Measurements from ENCODE around the gene C13orf42.

DNA sequence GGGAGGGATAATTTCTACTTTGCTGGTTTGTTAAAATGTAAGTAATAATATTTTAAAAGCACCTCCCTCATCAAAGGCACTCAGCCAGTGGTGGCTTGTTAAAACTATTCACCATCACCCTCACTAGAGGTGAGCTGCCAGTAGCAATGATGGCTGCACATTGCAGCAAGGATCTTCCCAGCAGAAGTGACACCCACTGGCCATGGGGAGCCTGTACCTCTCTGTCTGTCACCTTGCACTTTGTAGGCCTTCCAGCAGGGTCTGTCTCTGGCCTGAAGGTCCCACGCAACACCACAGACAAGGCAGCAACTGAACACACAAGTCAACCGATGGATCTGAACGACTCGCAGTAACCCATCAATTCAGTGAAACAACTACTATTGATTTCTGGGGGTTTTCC is 47.3 kb upstream of the C13orf42 start:
- TF ChIP-seq, protein P1, sequence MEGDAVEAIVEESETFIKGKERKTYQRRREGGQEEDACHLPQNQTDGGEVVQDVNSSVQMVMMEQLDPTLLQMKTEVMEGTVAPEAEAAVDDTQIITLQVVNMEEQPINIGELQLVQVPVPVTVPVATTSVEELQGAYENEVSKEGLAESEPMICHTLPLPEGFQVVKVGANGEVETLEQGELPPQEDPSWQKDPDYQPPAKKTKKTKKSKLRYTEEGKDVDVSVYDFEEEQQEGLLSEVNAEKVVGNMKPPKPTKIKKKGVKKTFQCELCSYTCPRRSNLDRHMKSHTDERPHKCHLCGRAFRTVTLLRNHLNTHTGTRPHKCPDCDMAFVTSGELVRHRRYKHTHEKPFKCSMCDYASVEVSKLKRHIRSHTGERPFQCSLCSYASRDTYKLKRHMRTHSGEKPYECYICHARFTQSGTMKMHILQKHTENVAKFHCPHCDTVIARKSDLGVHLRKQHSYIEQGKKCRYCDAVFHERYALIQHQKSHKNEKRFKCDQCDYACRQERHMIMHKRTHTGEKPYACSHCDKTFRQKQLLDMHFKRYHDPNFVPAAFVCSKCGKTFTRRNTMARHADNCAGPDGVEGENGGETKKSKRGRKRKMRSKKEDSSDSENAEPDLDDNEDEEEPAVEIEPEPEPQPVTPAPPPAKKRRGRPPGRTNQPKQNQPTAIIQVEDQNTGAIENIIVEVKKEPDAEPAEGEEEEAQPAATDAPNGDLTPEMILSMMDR (IDR thresholded peaks at IDR 0.05): no peak
- no peak for TF ChIP-seq POLR2A (IDR thresholded peaks at IDR 0.05)

Data from right lobe of liver (tissue), 4 donors.